Skeletal muscle satellite cell (primary cell): ENCODE results near the gene NR0B2.
"Not testable (repeated sequence)": the region's sequence is repeated elsewhere in the genome, so short reads cannot be mapped to it uniquely, and the experiment has no call there.

Source experiments
- H3K27me3 ChIP-seq: 2 replicates; pipeline ENCODE4 v1.7.0; 2013; ENCODE audit warnings: low read length; ENCODE audit not compliant: control insufficient read depth, insufficient read depth
- H3K36me3 ChIP-seq: 2 replicates; pipeline ENCODE4 v1.7.0; 2013; ENCODE audit warnings: mild to moderate bottlenecking, control low read depth, low read length; ENCODE audit not compliant: insufficient read depth
- H3K4me1 ChIP-seq: 2 replicates; pipeline ENCODE4 v1.7.0; 2013; ENCODE audit warnings: low read length; ENCODE audit not compliant: control insufficient read depth, insufficient read depth
- H3K4me2 ChIP-seq: 2 replicates; pipeline ENCODE4 v1.7.0; 2013; ENCODE audit warnings: mild to moderate bottlenecking, low read length
- H3K4me3 ChIP-seq: 2 replicates; pipeline ENCODE4 v1.7.0; 2013; ENCODE audit warnings: low read length
- H3K9ac ChIP-seq: 2 replicates; pipeline ENCODE4 v1.7.0; 2013; ENCODE audit warnings: mild to moderate bottlenecking, low read depth, low read length, moderate library complexity
- H3K9me3 ChIP-seq: replicated peaks from 2 replicates; pipeline ENCODE4 v1.7.0; 2013; ENCODE audit warnings: mild to moderate bottlenecking, control low read depth, low read length

Gene NR0B2

GRCh38 chr1:26949926-26950319 lies 36.1 kb upstream of the NR0B2 start:
- Histone ChIP-seq H3K9ac (no peak overlapping the region), H3K4me2 (no peak overlapping the region), H3K4me1 (peaks cover 5% of the 10 kb centered on the region), H3K36me3 (peaks cover 21% of the 10 kb centered on the region), H3K27me3 (no peaks in the 10 kb centered on the region), H3K4me3 (no peak overlapping the region), H3K9me3 (no peaks in the 10 kb centered on the region)

GRCh38 chr1:26949266-26949925 lies 35.6 kb upstream of the NR0B2 start:
- Histone ChIP-seq H3K4me3 (no peak overlapping the region), H3K4me1 (peaks cover 5% of the 10 kb centered on the region), H3K36me3 (peaks cover 22% of the 10 kb centered on the region), H3K9me3 (no peaks in the 10 kb centered on the region), H3K27me3 (no peaks in the 10 kb centered on the region), H3K4me2 (no peak overlapping the region), H3K9ac (no peak overlapping the region)

GRCh38 chr1:26948725-26949057 lies 34.9 kb upstream of the NR0B2 start:
- H3K9ac ChIP-seq, H3K27me3 ChIP-seq, H3K9me3 ChIP-seq, H3K4me2 ChIP-seq, H3K4me1 ChIP-seq, H3K4me3 ChIP-seq: not testable (repeated sequence)
- peaks cover 25% of the 10 kb centered on the region for H3K36me3 ChIP-seq

GRCh38 chr1:26946270-26946669 lies 32.5 kb upstream of the NR0B2 start:
- Histone ChIP-seq H3K27me3 (no peaks in the 10 kb centered on the region), H3K36me3 (peaks cover 47% of the 10 kb centered on the region), H3K4me1 (peaks cover 5% of the 10 kb centered on the region), H3K4me3 (no peak overlapping the region), H3K9ac (no peak overlapping the region), H3K9me3 (no peaks in the 10 kb centered on the region), H3K4me2 (no peak overlapping the region)

- Histone ChIP-seq H3K4me3 (no peak overlapping the region), H3K36me3 (peaks cover 49% of the 10 kb centered on the region), H3K9me3 (no peaks in the 10 kb centered on the region), H3K4me2 (no peak overlapping the region), H3K9ac (no peak overlapping the region), H3K4me1 (peaks cover 5% of the 10 kb centered on the region), H3K27me3 (no peaks in the 10 kb centered on the region)
Observed at GRCh38 chr1:26945728-26946127, 32.0 kb upstream of the NR0B2 start.

GRCh38 chr1:26945138-26945537 lies 31.4 kb upstream of the NR0B2 start:
- no peak overlapping the region for H3K9ac ChIP-seq
- H3K36me3 ChIP-seq, result peaks cover 49% of the 10 kb centered on the region
- no peak overlapping the region for H3K4me2 ChIP-seq
- no peaks in the 10 kb centered on the region for H3K9me3 ChIP-seq
- H3K4me3 ChIP-seq, result no peak overlapping the region
- H3K4me1 ChIP-seq, result peaks cover 10% of the 10 kb centered on the region
- H3K27me3 ChIP-seq, result no peaks in the 10 kb centered on the region

GRCh38 chr1:26942656-26943055 lies 28.9 kb upstream of the NR0B2 start:
- peaks cover 57% of the 10 kb centered on the region for H3K36me3 ChIP-seq
- H3K4me3 ChIP-seq, result no peak overlapping the region
- peaks cover 9% of the 10 kb centered on the region for H3K4me1 ChIP-seq
- no peak overlapping the region for H3K9ac ChIP-seq
- H3K4me2 ChIP-seq, result no peak overlapping the region
- no peaks in the 10 kb centered on the region for H3K9me3 ChIP-seq
- no peaks in the 10 kb centered on the region for H3K27me3 ChIP-seq

- Histone ChIP-seq H3K4me2 (no peak overlapping the region), H3K9ac (no peak overlapping the region), H3K9me3 (no peaks in the 10 kb centered on the region), H3K4me1 (peaks cover 9% of the 10 kb centered on the region), H3K36me3 (peaks cover 54% of the 10 kb centered on the region), H3K4me3 (no peak overlapping the region), H3K27me3 (no peaks in the 10 kb centered on the region)
Observed at GRCh38 chr1:26941311-26941710, 27.5 kb upstream of the NR0B2 start.

- no peak overlapping the region for H3K4me2 ChIP-seq
- H3K4me3 ChIP-seq, result no peak overlapping the region
- peaks cover 9% of the 10 kb centered on the region for H3K4me1 ChIP-seq
- no peaks in the 10 kb centered on the region for H3K27me3 ChIP-seq
- no peaks in the 10 kb centered on the region for H3K9me3 ChIP-seq
- H3K36me3 ChIP-seq, result peaks cover 38% of the 10 kb centered on the region
- no peak overlapping the region for H3K9ac ChIP-seq
Observed at GRCh38 chr1:26938659-26939025, 24.9 kb upstream of the NR0B2 start.

- no peaks in the 10 kb centered on the region for H3K27me3 ChIP-seq
- peaks cover 33% of the 10 kb centered on the region for H3K36me3 ChIP-seq
- H3K9ac ChIP-seq, result no peak overlapping the region
- no peaks in the 10 kb centered on the region for H3K9me3 ChIP-seq
- no peak overlapping the region for H3K4me2 ChIP-seq
- H3K4me3 ChIP-seq, result no peak overlapping the region
- peaks cover 9% of the 10 kb centered on the region for H3K4me1 ChIP-seq
Observed at GRCh38 chr1:26938004-26938658, 24.4 kb upstream of the NR0B2 start.

GRCh38 chr1:26936823-26937222 lies 23.0 kb upstream of the NR0B2 start:
- Histone ChIP-seq H3K9me3 (no peaks in the 10 kb centered on the region), H3K36me3 (peaks cover 26% of the 10 kb centered on the region), H3K4me3 (no peak overlapping the region), H3K4me2 (no peak overlapping the region), H3K27me3 (no peaks in the 10 kb centered on the region), H3K9ac (no peak overlapping the region), H3K4me1 (peaks cover 9% of the 10 kb centered on the region)

- Histone ChIP-seq H3K36me3 (peaks cover 30% of the 10 kb centered on the region), H3K4me2 (no peak overlapping the region), H3K9me3 (no peaks in the 10 kb centered on the region), H3K27me3 (no peaks in the 10 kb centered on the region), H3K4me3 (no peak overlapping the region), H3K4me1 (no peaks in the 10 kb centered on the region), H3K9ac (no peak overlapping the region)
Observed at GRCh38 chr1:26932531-26932930, 18.8 kb upstream of the NR0B2 start.
